ENCODE results near the gene UIMC1.

The UIMC1 gene

GRCh38 chr5:176900780-176901204 is 105.8 kb downstream of the UIMC1 start:
- Mint-ChIP-seq H3K4me1 (peaks cover 5% of the 10 kb centered on the region), H3K9me3 (no peaks in the 10 kb centered on the region), H3K27me3 (ENCODE audit: low read depth) (peaks cover 1% of the 10 kb centered on the region), H3K4me3 (no peak overlapping the region), H3K27ac (no peak overlapping the region), H3K36me3 (ENCODE audit: low read depth) (peaks cover 27% of the 10 kb centered on the region)
- no peak for TF ChIP-seq CTCF (IDR thresholded peaks at IDR 0.05; ENCODE audit: unreplicated experiment in 3 of 3)

GRCh38 chr5:176899946-176900779 is 106.4 kb downstream of the UIMC1 start:
- H3K9me3 Mint-ChIP-seq: no peaks in the 10 kb centered on the region
- peaks cover 21% of the 10 kb centered on the region for H3K36me3 Mint-ChIP-seq (ENCODE audit: low read depth)
- peaks cover 5% of the 10 kb centered on the region for H3K4me1 Mint-ChIP-seq
- TF ChIP-seq CTCF (IDR thresholded peaks at IDR 0.05; ENCODE audit: unreplicated experiment in 3 of 3): no peak
- no peak overlapping the region for H3K4me3 Mint-ChIP-seq
- no peak overlapping the region for H3K27ac Mint-ChIP-seq
- H3K27me3 Mint-ChIP-seq (ENCODE audit: low read depth): peaks cover 3% of the 10 kb centered on the region

GRCh38 chr5:176899296-176899891 is 107.2 kb downstream of the UIMC1 start, which contains the start of gene HK3:
HK3 (minus strand) TSS chr5:176899346; CDS start chr5:176896159, 3,187 bp downstream.
- Mint-ChIP-seq H3K36me3 (ENCODE audit: low read depth) (peaks cover 15% of the 10 kb centered on the region), H3K27me3 (ENCODE audit: low read depth) (peaks cover 3% of the 10 kb centered on the region), H3K9me3 (no peaks in the 10 kb centered on the region), H3K27ac (no peak within 1 kb of the TSS), H3K4me1 (peaks cover 5% of the 10 kb centered on the region), H3K4me3 (no peak within 1 kb of the TSS)
- TF ChIP-seq CTCF (IDR thresholded peaks at IDR 0.05; ENCODE audit: unreplicated experiment in 3 of 3): no peak

GRCh38 chr5:176897263-176897662 is 109.3 kb downstream of the UIMC1 start:
- Mint-ChIP-seq H3K36me3 (ENCODE audit: low read depth) (no peaks in the 10 kb centered on the region), H3K4me1 (peaks cover 5% of the 10 kb centered on the region), H3K27me3 (ENCODE audit: low read depth) (peaks cover 9% of the 10 kb centered on the region), H3K4me3 (no peak overlapping the region), H3K27ac (no peak overlapping the region), H3K9me3 (no peaks in the 10 kb centered on the region)
- no peak for TF ChIP-seq CTCF (IDR thresholded peaks at IDR 0.05; ENCODE audit: unreplicated experiment in 3 of 3)

GRCh38 chr5:176895831-176896230 is 110.7 kb downstream of the UIMC1 start:
- H3K27me3 Mint-ChIP-seq (ENCODE audit: low read depth): peaks cover 13% of the 10 kb centered on the region
- H3K4me3 Mint-ChIP-seq: no peak overlapping the region
- H3K36me3 Mint-ChIP-seq (ENCODE audit: low read depth): no peaks in the 10 kb centered on the region
- H3K9me3 Mint-ChIP-seq: no peaks in the 10 kb centered on the region
- H3K27ac Mint-ChIP-seq: no peak overlapping the region
- H3K4me1 Mint-ChIP-seq: peaks cover under 1% of the 10 kb centered on the region
- no peak for TF ChIP-seq CTCF (IDR thresholded peaks at IDR 0.05; ENCODE audit: unreplicated experiment in 3 of 3)

Measured in nephron (organoid).